ENCODE results near the gene KPNA6. TPM values are rescaled to one million over a fixed set of nuclear protein-coding genes. Genes with fewer than 3 reads are reported as not detected.

Gene KPNA6
- total and polyA plus RNA-seq, 9 of the 15 experiments (the other 6 are each of a cell fraction or from before 2014, with no cell fraction given) = 20.1 to 54.6 (median 32.2) TPM

GRCh38 chr1:32099426-32099825 is 8.4 kb upstream of the KPNA6 start:
- no TSS peak for BruUV-seq (replicated peaks)
- DNase-seq (ENCODE audit: extremely low read depth in 1 of 4, low spot score in 3 of 4) = no peak
- Histone ChIP-seq H3K9ac (ENCODE audit: insufficient read depth in 1 of 2, low read depth in 2 of 2, low read length in 2 of 2) (0 out of 4 replicates have a peak overlapping the region, but pooled peaks of 1 of the 2 experiments have one; percentile 6), H3K27ac (ENCODE audit: extremely low read depth, low read depth, low read length) (no peak overlapping the region), H4K20me1 (replicated peaks; ENCODE audit: control insufficient read depth, insufficient read depth, low read length) (no peaks in the 10 kb centered on the region), H3K9me3 (replicated peaks; ENCODE audit: control insufficient read depth, insufficient read depth, low read depth, low read length) (no peaks in the 10 kb centered on the region), H3K4me3 (no peak overlapping the region), H3K79me2 (ENCODE audit: control insufficient read depth, insufficient read depth, low read length) (no peaks in the 10 kb centered on the region), H3K4me1 (replicated peaks in 1 of 2; ENCODE audit: control insufficient read depth in 2 of 2, insufficient read depth in 2 of 2, low read length in 2 of 2) (peaks cover 12 to 22% of the 10 kb centered on the region in 2 experiments; a peak in 4 of 5 replicates), H3K9me1 (ENCODE audit: control insufficient read depth, insufficient read depth, low read length) (no peaks in the 10 kb centered on the region), H3K4me2 (ENCODE audit: insufficient read depth, low read length) (no peak overlapping the region), H3K27me3 (ENCODE audit: control insufficient read depth in 2 of 2, insufficient read depth in 2 of 2, low read length in 2 of 2) (no peaks in the 10 kb centered on the region), H3K36me3 (ENCODE audit: control insufficient read depth, insufficient read depth, low read length) (peaks cover 55% of the 10 kb centered on the region; the same call in 2 of the 3 replicates), H2AFZ (ENCODE audit: low read depth, low read length) (no peak overlapping the region)
- in situ Hi-C loops (cut with MboI) = no loop called here
- intact Hi-C loops (cut with micrococcal nuclease) = no loop called here
- CTCF ChIA-PET (ENCODE audit: low intra/inter-chr PET ratio) = no interaction called here
- ATAC-seq = no peak
- TF ChIP-seq STAT6 (CRISPR knock-in tag; IDR thresholded peaks at IDR 0.05) (no peak), CGGBP1 (CRISPR knock-in tag; IDR thresholded peaks at IDR 0.05) (no peak), RBM25 (IDR thresholded peaks at IDR 0.05; ENCODE audit: low read depth, low read length, severe bottlenecking) (no peak), NUFIP1 (IDR thresholded peaks at IDR 0.05; ENCODE audit: partially characterized antibody) (no peak), PCBP2 (IDR thresholded peaks at IDR 0.05; ENCODE audit: low read depth, low read length, poor library complexity, severe bottlenecking) (no peak), HDAC2 (IDR thresholded peaks at IDR 0.05) (no peak)
- no peak for FAIRE-seq
- WGBS (ENCODE audit: insufficient coverage, low coverage, missing lambda C conversion rate) = 87% methylated on average over 4 of the region's 4 CpGs
- POLR2A ChIA-PET = interaction anchor here (0.8 to 1.0 kb wide), 3 partner anchors 8 to 13 kb away, joined by 3 to 5 read pairs (median 4); partner anchors contain the start of gene KPNA6
